SK-N-MC (cell line): ENCODE measurements around the gene SYTL1.

Source experiments
- DNase-seq: peaks from one replicate; pipeline ENCODE4 v3.0.0-alpha.2; 2011; ENCODE audit warnings: low read depth, low spot score
- H3K27ac ChIP-seq: fragments of 200-600 bp; sonication (generic); 2 replicates; pipeline ENCODE4 v1.5.1; 2016; ENCODE audit warnings: mixed run types
- H3K36me3 ChIP-seq: fragments of 200-600 bp; sonication (generic); 2 replicates; pipeline ENCODE4 v1.6.1; 2017; ENCODE audit warnings: antibody characterized with exemption, low read length, mixed read lengths; ENCODE audit not compliant: insufficient read depth
- H3K4me3 ChIP-seq: fragments of 200-600 bp; sonication (generic); 2 replicates; pipeline ENCODE4 v1.5.1; 2016
- H3K9ac ChIP-seq: fragments of 200-600 bp; sonication (generic); 2 replicates; pipeline ENCODE4 v1.8.0; 2017; ENCODE audit warnings: mixed run types, mixed read lengths; ENCODE audit not compliant: insufficient read length
- H3K9me3 ChIP-seq: fragments of 200-600 bp; sonication (generic); 2 replicates; pipeline ENCODE4 v1.6.1; 2017; ENCODE audit warnings: low read depth, mild to moderate bottlenecking, antibody characterized with exemption, low read length, moderate library complexity, mixed read lengths
- EZH2 ChIP-seq: fragments of 200-600 bp; sonication (generic); IDR thresholded peaks from one replicate; pipeline ENCODE4 v1.6.1; 2017; ENCODE audit warnings: antibody characterized with exemption
- FOXP2 ChIP-seq: optimal IDR thresholded peaks from 2 replicates; pipeline ENCODE3; 2011; ENCODE audit warnings: mild to moderate bottlenecking, moderate library complexity; ENCODE audit not compliant: insufficient read depth; ENCODE audit errors: extremely low read length, control extremely low read depth
- POLR2AphosphoS5 ChIP-seq: IDR thresholded peaks from 2 replicates; pipeline ENCODE4 v1.6.1; 2012; ENCODE audit warnings: mild to moderate bottlenecking, low read depth, low read length, borderline replicate concordance

SYTL1 gene

DNA sequence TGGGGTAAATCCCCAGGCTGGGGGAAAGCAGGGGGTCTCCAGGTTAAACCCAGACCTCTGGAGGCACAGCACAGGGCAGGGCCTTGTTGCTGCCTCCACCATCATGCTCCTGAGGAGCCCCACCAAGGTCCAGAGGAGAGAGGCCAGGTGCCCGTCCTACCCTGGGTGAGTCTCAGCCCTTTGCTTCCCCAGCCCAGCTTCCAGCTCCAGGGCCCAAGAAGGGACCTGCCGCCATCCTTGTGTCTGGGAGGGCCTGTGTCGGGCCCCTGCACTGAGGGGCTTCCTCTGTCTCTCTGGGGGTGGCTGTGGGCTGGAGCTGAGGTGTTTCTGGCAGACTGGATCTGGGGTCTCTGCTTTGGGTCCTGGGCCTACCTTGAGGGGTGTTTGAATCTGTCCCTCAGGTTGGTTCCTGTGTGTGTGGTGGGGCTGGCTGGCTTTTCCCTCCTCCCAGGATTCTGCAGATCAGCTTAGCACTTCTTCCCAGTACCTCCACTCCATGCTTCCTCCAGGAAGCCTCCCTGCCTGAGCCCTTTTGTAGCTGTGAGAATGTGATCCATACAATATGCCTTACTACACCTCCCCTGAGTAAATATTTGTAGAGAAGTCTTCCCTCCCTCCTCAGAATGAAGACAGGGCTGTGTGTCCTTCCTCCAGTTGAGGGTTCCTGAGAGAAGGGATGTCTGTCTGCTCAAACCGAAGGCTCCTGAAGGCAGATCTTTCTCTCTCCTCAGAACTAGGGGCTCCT is 56.8 kb downstream of the SYTL1 start:
- no peaks in the 10 kb centered on the region for H3K9me3 ChIP-seq
- H3K4me3 ChIP-seq: no peak overlapping the region
- no peak for DNase-seq
- no peaks in the 10 kb centered on the region for H3K36me3 ChIP-seq
- H3K9ac ChIP-seq: no peak overlapping the region
- H3K27ac ChIP-seq: peak overlapping the region; percentile 74
- no peak for TF ChIP-seq POLR2AphosphoS5
- TF ChIP-seq EZH2: no peak
- TF ChIP-seq FOXP2: no peak

DNA sequence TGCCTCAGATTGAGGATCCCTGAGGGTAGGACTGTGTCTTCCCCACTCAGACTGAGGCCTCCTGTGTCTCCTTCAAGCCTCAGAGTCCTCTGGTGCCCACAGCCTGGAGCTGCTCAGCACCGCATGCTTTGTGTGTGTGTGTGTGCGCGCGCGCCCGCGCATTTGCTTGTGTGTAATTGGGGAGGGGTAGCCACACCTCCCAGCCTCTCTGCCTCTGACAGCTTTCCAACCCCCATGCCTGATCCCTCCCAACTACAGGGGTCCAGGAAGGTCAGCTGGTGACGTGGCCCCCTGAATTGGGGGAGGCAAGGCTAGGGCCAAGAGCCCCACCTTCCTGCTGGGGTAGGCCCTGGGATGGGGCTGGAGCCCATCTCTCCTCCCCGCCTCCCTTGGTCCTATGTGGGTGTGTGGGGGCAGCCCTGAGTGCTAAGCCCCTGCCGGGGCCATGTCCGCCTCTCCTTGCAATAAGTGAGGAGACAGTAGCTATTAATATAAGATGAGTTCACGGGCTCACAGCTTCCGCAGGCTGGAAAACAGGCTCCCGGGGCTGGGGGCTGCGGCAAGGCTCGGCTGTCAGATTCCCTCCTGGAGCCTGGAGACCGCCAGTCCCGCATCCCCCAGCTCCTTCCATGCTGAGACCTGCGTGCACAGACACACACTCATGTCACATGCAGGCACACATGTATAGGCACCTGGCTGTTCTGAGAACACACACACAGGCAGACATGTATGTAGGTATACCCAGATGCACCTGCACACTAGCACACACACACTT is 57.6 kb downstream of the SYTL1 start:
- Histone ChIP-seq H3K27ac (peak overlapping the region; percentile 74), H3K36me3 (no peaks in the 10 kb centered on the region), H3K4me3 (no peak overlapping the region), H3K9ac (no peak overlapping the region), H3K9me3 (no peaks in the 10 kb centered on the region)
- DNase-seq: no peak
- no peak for TF ChIP-seq POLR2AphosphoS5
- TF ChIP-seq FOXP2: no peak
- TF ChIP-seq EZH2: no peak

DNA sequence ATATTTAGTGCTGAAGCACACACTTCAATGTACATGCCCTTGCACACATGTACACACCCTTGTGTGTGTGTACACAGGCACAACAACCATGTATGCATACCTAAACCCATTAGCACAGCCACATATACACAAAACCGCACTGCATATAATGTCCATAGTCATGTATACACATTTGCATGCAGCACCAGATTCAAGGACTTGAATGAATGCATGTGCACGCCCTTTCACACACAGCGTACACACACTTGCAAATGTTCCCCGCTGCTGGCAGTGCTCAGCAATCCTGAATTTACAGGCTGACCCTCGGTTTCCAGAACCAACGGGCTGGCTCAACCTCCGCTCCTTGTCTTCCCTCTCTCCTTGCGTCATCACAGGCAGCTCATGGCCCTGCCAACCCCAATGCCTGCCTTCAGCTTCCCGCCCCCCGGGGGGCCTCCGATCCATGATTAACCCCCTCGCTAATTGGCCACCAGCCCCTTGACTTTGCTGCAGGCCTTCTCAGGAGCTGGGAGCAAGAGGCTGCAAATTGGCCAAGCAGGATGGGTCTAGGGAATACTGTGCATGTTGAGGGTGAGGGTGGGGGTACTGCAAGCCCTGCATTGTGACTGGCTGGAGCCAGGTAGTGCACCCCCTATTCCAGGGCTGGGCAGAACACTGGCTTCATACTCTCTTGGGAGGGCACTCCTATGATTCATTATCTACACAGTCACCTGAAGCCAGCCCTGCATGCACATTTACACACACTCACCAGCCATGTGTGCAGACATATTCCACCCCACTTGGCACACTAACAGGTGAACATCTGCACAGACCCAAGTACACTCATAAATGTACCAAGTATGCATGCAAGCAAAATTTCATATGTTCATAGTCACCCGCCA is 58.5 kb downstream of the SYTL1 start:
- no peaks in the 10 kb centered on the region for H3K36me3 ChIP-seq
- H3K9me3 ChIP-seq: no peaks in the 10 kb centered on the region
- peak; percentile 11; the same call in 1 of the 2 replicates for TF ChIP-seq POLR2AphosphoS5
- no peak for TF ChIP-seq FOXP2
- TF ChIP-seq EZH2: no peak
- H3K27ac ChIP-seq: no peak overlapping the region
- no peak overlapping the region for H3K9ac ChIP-seq
- no peak overlapping the region for H3K4me3 ChIP-seq
- no peak for DNase-seq

DNA sequence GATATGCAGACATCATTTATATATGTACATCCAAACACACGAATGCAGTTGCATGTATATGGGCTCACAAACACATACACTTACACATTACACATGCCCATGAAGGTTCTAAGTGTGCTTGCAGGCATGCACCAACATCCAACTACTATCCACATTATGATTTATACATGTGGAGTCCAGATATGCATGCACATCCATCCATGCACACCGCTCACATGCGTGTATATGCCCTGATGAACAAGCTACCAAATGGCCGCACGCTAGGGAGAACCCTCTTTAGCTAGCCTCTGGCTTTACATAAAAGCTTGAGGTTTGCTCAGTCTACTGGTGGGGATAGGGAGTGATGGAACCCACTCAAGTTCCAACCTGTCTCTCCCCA is 59.1 kb downstream of the SYTL1 start:
- no peak overlapping the region for H3K4me3 ChIP-seq
- H3K9ac ChIP-seq: no peak overlapping the region
- H3K36me3 ChIP-seq: no peaks in the 10 kb centered on the region
- no peak overlapping the region for H3K27ac ChIP-seq
- TF ChIP-seq EZH2 (no peak), FOXP2 (no peak), POLR2AphosphoS5 (no peak)
- no peak for DNase-seq
- no peaks in the 10 kb centered on the region for H3K9me3 ChIP-seq

DNA sequence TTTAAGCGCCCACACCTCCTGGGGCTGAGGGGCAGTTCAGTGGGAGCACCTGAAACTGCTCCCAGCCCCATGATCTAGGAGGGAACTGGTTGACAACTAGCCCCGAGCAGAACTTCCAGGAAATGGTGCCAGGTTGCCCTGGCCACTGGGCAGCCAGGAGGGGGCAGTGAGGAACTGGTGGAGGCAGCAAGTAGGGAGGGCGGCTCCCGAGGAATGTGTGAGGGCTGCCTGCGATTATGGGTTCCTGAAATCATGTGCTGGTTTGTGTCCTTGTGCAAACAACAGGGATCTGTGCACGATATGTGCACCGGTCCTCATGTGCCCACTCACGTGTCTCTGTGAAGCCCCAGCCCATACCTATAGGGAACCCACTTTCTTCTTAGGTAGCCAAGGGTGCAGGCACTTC is 60.5 kb downstream of the SYTL1 start:
- Histone ChIP-seq H3K9me3 (no peaks in the 10 kb centered on the region), H3K4me3 (no peak overlapping the region), H3K27ac (peak overlapping the region; percentile 74), H3K9ac (no peak overlapping the region), H3K36me3 (peaks cover 5% of the 10 kb centered on the region)
- no peak for DNase-seq
- TF ChIP-seq POLR2AphosphoS5 (no peak), EZH2 (no peak), FOXP2 (no peak)

DNA sequence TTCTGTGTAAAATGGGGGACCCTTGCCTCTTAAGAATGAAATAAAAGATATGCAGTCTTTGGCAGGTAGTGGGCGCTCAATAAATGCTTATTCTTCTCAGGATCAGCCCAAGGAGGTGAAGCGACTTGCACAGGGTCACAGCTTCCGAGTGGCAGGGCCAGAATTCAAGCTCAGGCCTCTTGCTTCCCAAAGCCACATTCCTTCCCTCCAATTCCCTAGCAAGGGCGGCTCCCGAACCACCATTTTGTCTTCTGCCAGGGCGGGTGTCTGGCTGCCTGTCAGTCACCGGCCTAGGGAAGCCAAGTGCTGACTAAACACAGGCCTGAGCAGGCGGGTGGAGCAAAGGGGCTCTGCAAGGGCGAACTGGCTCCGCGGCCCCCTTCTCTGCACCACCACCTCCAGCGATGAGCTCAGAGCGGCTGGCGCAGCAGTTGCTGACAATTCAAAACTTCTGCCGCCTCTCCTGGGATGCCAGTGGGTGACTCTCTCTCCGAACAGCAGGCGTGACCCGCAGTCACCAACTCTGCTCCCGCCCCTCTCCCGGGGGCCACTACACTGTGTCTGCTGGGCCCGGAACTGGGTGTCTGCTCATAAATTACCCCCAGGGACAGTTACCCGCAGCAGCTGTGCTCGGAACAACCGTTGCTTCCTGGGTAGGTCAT is 61.4 kb downstream of the SYTL1 start:
- Histone ChIP-seq H3K9me3 (no peaks in the 10 kb centered on the region), H3K36me3 (peaks cover 14% of the 10 kb centered on the region), H3K4me3 (peak overlapping the region; percentile 40; the same call in 1 of the 2 replicates), H3K9ac (no peak overlapping the region), H3K27ac (peak overlapping the region; percentile 74)
- no peak for TF ChIP-seq FOXP2
- no peak for TF ChIP-seq POLR2AphosphoS5
- TF ChIP-seq EZH2: no peak
- no peak for DNase-seq
